ENCODE results near the gene R3HDM2. TPM values are rescaled to one million over a fixed set of nuclear protein-coding genes. Genes with fewer than 3 reads are reported as not detected.

The R3HDM2 gene
- total RNA-seq, 4 donors from 2014 or later = 31.0 to 51.9 (median 41.6) TPM

- TF ChIP-seq EP300 (IDR thresholded peaks at IDR 0.05) (no peak), CTCF (IDR thresholded peaks at IDR 0.05) (no peak), POLR2A (IDR thresholded peaks at IDR 0.05) (no peak)
- Histone ChIP-seq H3K36me3 (peaks cover 6 to 100% (median 11%) of the 10 kb centered on the region in 3 donors), H3K4me3 (no peak overlapping the region), H3K27me3 (no peaks in the 10 kb centered on the region), H3K4me1 (peaks cover 0 to 22% (median 5%) of the 10 kb centered on the region in 4 donors), H3K9me3 (no peaks in the 10 kb centered on the region), H3K27ac (peak overlapping the region in 3 of 4 donors; percentile 54 to 78 (median 63))
- WGBS, 2 donors = 74 to 82% methylated on average over 24 to 26 of the region's 29 CpGs
- no peak for DNase-seq (ENCODE audit: low spot score in 2 of 2)
Observed at GRCh38 chr12:57207731-57208630, 222.9 kb downstream of the R3HDM2 start.

DNA sequence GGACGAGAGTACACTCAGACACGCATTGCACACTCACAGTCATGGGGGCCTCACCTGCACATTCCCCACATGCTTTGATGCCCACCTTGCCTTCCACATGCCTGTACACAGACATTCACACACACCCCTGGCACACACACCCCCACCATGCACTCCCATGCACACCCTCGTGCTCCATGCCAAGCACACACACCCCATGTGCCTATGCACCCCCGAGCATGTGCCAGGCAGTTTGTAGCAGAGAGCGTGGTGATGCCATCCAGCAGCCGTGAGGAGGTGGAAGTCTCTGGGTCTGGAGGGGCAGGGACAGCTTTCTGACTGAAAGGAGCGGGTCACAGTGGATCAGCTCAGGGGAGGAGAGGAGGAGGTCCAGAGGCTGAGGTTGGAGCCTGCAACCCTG is 224.9 kb downstream of the R3HDM2 start:
- peaks cover 6 to 100% (median 11%) of the 10 kb centered on the region in 3 donors for H3K36me3 ChIP-seq
- no peaks in the 10 kb centered on the region for H3K9me3 ChIP-seq
- no peak for TF ChIP-seq POLR2A (IDR thresholded peaks at IDR 0.05)
- TF ChIP-seq CTCF (IDR thresholded peaks at IDR 0.05) = no peak
- no peak for TF ChIP-seq EP300 (IDR thresholded peaks at IDR 0.05)
- DNase-seq (ENCODE audit: low spot score in 2 of 2) = no peak
- H3K4me1 ChIP-seq = peaks cover 0 to 10% (median 5%) of the 10 kb centered on the region in 4 donors
- no peaks in the 10 kb centered on the region for H3K27me3 ChIP-seq
- 86 to 87% methylated on average over 7 of the region's 7 CpGs for WGBS, 2 donors
- H3K4me3 ChIP-seq = no peak overlapping the region
- no peak overlapping the region for H3K27ac ChIP-seq

GRCh38 chr12:57205186-57205585 is 225.7 kb downstream of the R3HDM2 start:
- Histone ChIP-seq H3K9me3 (no peaks in the 10 kb centered on the region), H3K27ac (no peak overlapping the region), H3K4me1 (peaks cover 0 to 10% (median 5%) of the 10 kb centered on the region in 4 donors), H3K4me3 (no peak overlapping the region), H3K27me3 (no peaks in the 10 kb centered on the region), H3K36me3 (peaks cover 7 to 100% (median 11%) of the 10 kb centered on the region in 3 donors)
- 88 to 93% methylated on average over 23 to 26 of the region's 26 CpGs for WGBS, 2 donors
- DNase-seq (ENCODE audit: low spot score in 2 of 2) = no peak
- no peak for TF ChIP-seq CTCF (IDR thresholded peaks at IDR 0.05)
- TF ChIP-seq POLR2A (IDR thresholded peaks at IDR 0.05) = no peak
- no peak for TF ChIP-seq EP300 (IDR thresholded peaks at IDR 0.05)

DNA sequence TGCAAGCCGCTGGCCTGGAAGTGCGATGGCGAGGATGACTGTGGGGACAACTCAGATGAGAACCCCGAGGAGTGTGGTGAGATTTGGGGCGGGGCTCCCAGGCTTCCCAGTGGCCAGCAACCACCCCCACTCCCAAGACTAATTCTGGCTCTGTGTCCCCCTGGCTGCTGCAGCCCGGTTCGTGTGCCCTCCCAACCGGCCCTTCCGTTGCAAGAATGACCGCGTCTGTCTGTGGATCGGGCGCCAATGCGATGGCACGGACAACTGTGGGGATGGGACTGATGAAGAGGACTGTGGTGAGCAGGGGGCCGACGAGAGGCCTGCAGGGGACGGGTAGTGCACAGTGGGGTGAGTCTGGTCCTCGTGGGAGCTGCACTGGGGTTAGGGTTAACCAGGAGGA is 226.4 kb downstream of the R3HDM2 start:
- H3K9me3 ChIP-seq = no peaks in the 10 kb centered on the region
- TF ChIP-seq CTCF (IDR thresholded peaks at IDR 0.05) (no peak), POLR2A (IDR thresholded peaks at IDR 0.05) (no peak), EP300 (IDR thresholded peaks at IDR 0.05) (no peak)
- no peak overlapping the region for H3K27ac ChIP-seq
- peaks cover 7 to 100% (median 16%) of the 10 kb centered on the region in 3 donors for H3K36me3 ChIP-seq
- H3K4me1 ChIP-seq = peaks cover 0 to 10% (median 4%) of the 10 kb centered on the region in 4 donors
- H3K4me3 ChIP-seq = no peak overlapping the region
- no peaks in the 10 kb centered on the region for H3K27me3 ChIP-seq
- DNase-seq (ENCODE audit: low spot score in 2 of 2) = no peak
- 86% methylated on average over 17 to 19 of the region's 19 CpGs for WGBS, 2 donors

- Histone ChIP-seq H3K27me3 (no peaks in the 10 kb centered on the region), H3K9me3 (no peaks in the 10 kb centered on the region), H3K27ac (no peak overlapping the region), H3K4me1 (peaks cover 0 to 9% (median 1%) of the 10 kb centered on the region in 4 donors), H3K36me3 (peaks cover 7 to 100% (median 16%) of the 10 kb centered on the region in 3 donors), H3K4me3 (no peak overlapping the region)
- DNase-seq (ENCODE audit: low spot score in 2 of 2) = no peak
- WGBS, 2 donors = 76 to 78% methylated on average over 11 of the region's 11 CpGs
- TF ChIP-seq CTCF (IDR thresholded peaks at IDR 0.05) (no peak), POLR2A (IDR thresholded peaks at IDR 0.05) (no peak), EP300 (IDR thresholded peaks at IDR 0.05) (no peak)
Observed at GRCh38 chr12:57203791-57204190, 227.1 kb downstream of the R3HDM2 start.
